Left ventricle myocardium inferior (tissue), 1 donor: Measurements from ENCODE around the gene SFR1. TPM values are rescaled to one million over a fixed set of nuclear protein-coding genes. Genes with fewer than 3 reads are reported as not detected.

Experiments used
- DNase-seq: peaks from one replicate; pipeline ENCODE4 v3.0.0-alpha.2; 2020
- H3K27ac ChIP-seq: fragments of 200-600 bp; replicated peaks from 2 replicates; pipeline ENCODE4 v1.8.0; 2021
- H3K27me3 ChIP-seq: fragments of 200-600 bp; 2 replicates; pipeline ENCODE4 v1.8.0; 2021; ENCODE audit warnings: low read depth
- H3K36me3 ChIP-seq: fragments of 200-600 bp; 2 replicates; pipeline ENCODE4 v1.8.0; 2021
- H3K4me1 ChIP-seq: fragments of 200-600 bp; 2 replicates; pipeline ENCODE4 v1.8.0; 2021
- H3K4me3 ChIP-seq: fragments of 200-600 bp; 2 replicates; pipeline ENCODE4 v1.8.0; 2021; ENCODE audit warnings: mild to moderate bottlenecking, moderate library complexity
- H3K9me3 ChIP-seq: fragments of 200-600 bp; replicated peaks from 2 replicates; pipeline ENCODE4 v1.8.0; 2021
- intact Hi-C: fragments of 100-400 bp; cut with micrococcal nuclease; formaldehyde crosslinking; loops from one replicate; pipeline ENCODE4 v1.11.0; 2022
- total RNA-seq: library from RNA; stranded (reverse); fragmentation: NEBNext Ultra II Directional; extraction: Animal tissue kit (Norgen Biotek cat#: 25700); gene quantifications from one replicate; pipeline ENCODE4 v1.2.1, GENCODE V29; 2021
- TF ChIP-seq, protein P1 (sequence below): fragments of 200-600 bp; IDR thresholded peaks from 2 replicates; pipeline ENCODE4 v1.8.0; 2021; ENCODE audit warnings: antibody characterized with exemption, mild to moderate bottlenecking, borderline replicate concordance
- donor health status: DM: no; HTN: yes; CAD: no; lungs with severe emphysema.

The SFR1 gene
- total RNA-seq, 1 donor from 2014 or later, result 6.0 TPM

DNA sequence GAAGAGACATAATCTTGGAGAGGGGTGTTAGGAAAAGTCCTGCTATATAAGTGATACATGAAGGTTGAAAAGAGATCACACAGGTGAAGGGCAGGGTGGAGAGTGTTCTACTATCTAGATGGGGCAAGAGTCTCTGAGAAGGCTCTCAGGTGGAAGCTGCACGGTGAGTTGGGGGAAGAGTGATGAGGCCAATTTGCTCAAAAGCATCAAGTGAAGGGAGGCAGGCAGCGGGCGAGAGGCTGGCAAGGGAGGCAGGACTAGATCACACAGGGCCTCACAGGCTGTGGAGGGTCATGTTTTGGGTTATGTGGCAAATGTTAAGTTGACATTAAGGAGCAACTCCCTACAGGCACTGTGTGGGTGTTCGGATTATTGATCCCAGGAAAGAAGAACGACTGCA, 33.7 kb upstream of the SFR1 start:
- DNase-seq, result no peak
- TF ChIP-seq, protein P1, sequence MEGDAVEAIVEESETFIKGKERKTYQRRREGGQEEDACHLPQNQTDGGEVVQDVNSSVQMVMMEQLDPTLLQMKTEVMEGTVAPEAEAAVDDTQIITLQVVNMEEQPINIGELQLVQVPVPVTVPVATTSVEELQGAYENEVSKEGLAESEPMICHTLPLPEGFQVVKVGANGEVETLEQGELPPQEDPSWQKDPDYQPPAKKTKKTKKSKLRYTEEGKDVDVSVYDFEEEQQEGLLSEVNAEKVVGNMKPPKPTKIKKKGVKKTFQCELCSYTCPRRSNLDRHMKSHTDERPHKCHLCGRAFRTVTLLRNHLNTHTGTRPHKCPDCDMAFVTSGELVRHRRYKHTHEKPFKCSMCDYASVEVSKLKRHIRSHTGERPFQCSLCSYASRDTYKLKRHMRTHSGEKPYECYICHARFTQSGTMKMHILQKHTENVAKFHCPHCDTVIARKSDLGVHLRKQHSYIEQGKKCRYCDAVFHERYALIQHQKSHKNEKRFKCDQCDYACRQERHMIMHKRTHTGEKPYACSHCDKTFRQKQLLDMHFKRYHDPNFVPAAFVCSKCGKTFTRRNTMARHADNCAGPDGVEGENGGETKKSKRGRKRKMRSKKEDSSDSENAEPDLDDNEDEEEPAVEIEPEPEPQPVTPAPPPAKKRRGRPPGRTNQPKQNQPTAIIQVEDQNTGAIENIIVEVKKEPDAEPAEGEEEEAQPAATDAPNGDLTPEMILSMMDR, result no peak

DNA sequence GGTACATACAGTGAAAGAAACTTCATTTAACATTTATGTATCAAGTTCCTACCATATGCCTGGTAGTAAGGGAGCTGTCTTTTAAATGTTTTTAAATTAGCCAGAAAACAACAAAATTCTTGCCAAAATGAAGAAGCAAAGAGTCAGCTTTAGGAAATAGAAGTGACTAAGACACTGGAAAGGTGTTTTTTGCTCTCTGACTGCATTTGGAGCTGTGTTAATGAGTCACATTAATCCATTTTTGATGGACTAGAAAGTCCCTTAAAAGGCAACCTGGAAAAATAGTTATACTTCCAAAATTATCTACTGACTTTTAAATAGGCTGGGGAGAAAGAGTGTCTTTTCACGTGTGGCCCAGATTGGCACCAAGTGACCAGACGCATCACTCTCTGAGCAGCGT, 32.4 kb upstream of the SFR1 start:
- TF ChIP-seq, protein P1, result no peak
- no peaks in the 10 kb centered on the region for H3K4me1 ChIP-seq
- H3K36me3 ChIP-seq, result no peaks in the 10 kb centered on the region
- H3K4me3 ChIP-seq, result no peak overlapping the region
- DNase-seq, result no peak
- intact Hi-C loops, result no loop called here
- no peaks in the 10 kb centered on the region for H3K27me3 ChIP-seq
- H3K27ac ChIP-seq, result no peak overlapping the region
- H3K9me3 ChIP-seq, result no peaks in the 10 kb centered on the region

More for the DNA sequence above, 33.7 kb upstream of the SFR1 start:
- H3K27ac ChIP-seq, result no peak overlapping the region
- H3K9me3 ChIP-seq, result no peaks in the 10 kb centered on the region
- H3K4me3 ChIP-seq, result no peak overlapping the region
- H3K4me1 ChIP-seq, result no peaks in the 10 kb centered on the region
- intact Hi-C loops, result no loop called here
- no peaks in the 10 kb centered on the region for H3K27me3 ChIP-seq
- no peaks in the 10 kb centered on the region for H3K36me3 ChIP-seq

DNA sequence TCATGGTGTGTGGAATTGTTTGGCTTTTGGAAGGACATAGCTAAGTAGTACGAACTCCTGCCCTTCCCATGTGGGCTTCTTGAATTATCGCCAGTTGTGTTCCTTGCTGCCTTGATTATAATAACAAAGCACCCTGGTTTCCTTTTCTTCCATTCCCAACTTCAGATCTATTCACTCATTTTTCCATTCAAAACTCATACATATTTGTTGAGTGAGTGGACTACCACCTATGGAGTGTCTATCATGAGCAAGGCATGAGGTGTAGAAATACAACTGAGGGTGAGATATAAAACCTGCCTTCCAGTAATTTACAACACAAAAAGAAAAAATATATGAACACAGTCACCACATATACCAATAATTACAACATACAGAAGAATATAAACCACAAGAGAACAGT, 31.4 kb upstream of the SFR1 start:
- Histone ChIP-seq H3K4me3 (no peak overlapping the region), H3K9me3 (no peaks in the 10 kb centered on the region), H3K27ac (no peak overlapping the region), H3K4me1 (no peaks in the 10 kb centered on the region), H3K27me3 (no peaks in the 10 kb centered on the region), H3K36me3 (no peaks in the 10 kb centered on the region)
- intact Hi-C loops, result no loop called here
- no peak for DNase-seq
- TF ChIP-seq, protein P1, result no peak

DNA sequence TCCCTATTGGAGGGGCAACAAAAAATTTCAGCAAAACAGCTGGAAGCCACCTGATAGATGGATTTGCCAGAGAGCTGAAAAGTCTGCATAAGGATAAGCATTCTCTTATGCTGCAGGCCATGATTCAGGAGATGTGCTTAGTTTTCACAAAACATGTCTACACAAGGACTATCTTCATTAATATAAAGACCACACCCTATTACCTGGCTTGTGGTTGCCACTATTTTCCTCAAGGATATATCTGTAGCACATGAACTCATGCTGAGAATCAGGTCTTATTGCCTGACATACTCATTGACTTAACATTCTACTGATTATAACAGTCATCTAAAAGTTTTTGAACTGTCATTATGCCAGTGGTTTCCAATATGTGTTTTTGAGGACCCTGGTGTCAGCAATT, 29.2 kb upstream of the SFR1 start:
- Histone ChIP-seq H3K36me3 (no peaks in the 10 kb centered on the region), H3K27ac (no peak overlapping the region), H3K27me3 (no peaks in the 10 kb centered on the region), H3K9me3 (peaks cover 9% of the 10 kb centered on the region), H3K4me3 (no peak overlapping the region), H3K4me1 (no peaks in the 10 kb centered on the region)
- TF ChIP-seq, protein P1, result no peak
- DNase-seq, result no peak
- intact Hi-C loops, result no loop called here

DNA sequence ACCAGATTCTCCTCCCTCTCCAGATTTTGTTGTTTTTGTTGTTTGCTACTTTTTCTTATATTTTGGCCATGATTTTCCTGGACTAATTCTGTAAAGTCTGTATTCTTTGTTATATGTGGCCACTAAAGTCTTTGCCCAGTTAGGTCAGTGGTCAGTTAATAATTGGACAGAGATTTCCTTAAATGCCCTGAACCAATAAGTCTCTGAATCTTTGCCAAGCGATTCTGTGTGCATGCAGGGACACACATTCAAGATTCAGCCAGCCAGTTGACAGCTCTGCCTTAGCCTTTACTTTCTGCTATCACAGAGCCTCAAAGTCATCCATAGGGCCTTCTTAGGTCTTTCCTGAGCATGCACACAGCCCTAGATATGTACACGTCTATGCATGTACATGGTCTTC, 25.3 kb upstream of the SFR1 start:
- H3K4me3 ChIP-seq, result no peak overlapping the region
- TF ChIP-seq, protein P1, result no peak
- no peaks in the 10 kb centered on the region for H3K4me1 ChIP-seq
- intact Hi-C loops, result no loop called here
- DNase-seq, result no peak
- H3K36me3 ChIP-seq, result no peaks in the 10 kb centered on the region
- no peaks in the 10 kb centered on the region for H3K27me3 ChIP-seq
- H3K27ac ChIP-seq, result no peak overlapping the region
- peaks cover 9% of the 10 kb centered on the region for H3K9me3 ChIP-seq

DNA sequence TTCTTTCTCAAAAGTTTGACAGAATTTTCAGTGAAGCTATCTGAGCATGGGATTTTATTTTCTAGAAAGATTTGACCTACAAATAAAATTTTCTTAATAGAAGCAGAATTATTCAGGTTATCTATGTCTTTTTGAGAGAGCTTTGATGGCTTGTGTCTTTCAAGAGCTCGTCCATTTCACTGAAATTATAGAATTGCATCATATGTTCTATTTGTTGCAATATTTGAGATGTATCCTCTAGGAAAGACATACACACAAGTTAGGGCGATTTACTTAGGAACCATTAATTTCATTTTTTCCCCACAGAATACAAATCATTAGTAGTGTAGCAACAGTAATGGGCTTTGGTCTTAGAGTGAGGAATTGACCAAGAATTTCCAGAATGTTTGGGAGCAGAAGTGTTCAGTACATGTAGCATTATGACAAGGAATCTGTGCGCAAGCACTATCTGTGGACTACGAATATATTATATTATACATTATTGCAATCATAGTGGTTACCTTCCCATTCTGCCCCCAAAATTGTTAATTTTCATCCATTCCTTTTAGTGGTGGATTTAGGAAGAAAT, 23.5 kb upstream of the SFR1 start:
- no peak overlapping the region for H3K27ac ChIP-seq
- no peak for DNase-seq
- H3K27me3 ChIP-seq, result no peaks in the 10 kb centered on the region
- peaks cover 9% of the 10 kb centered on the region for H3K9me3 ChIP-seq
- H3K4me1 ChIP-seq, result no peaks in the 10 kb centered on the region
- TF ChIP-seq, protein P1, result no peak
- H3K4me3 ChIP-seq, result no peak overlapping the region
- no peaks in the 10 kb centered on the region for H3K36me3 ChIP-seq
- intact Hi-C loops, result no loop called here
